ENCODE data around the gene STK36. TPM values are rescaled to one million over a fixed set of nuclear protein-coding genes. Genes with fewer than 3 reads are reported as not detected.

STK36 gene
- total and polyA plus RNA-seq, 2 donors (not counting 1 experiment from before 2014, with no cell fraction given), result 29.0 to 42.9 TPM

DNA sequence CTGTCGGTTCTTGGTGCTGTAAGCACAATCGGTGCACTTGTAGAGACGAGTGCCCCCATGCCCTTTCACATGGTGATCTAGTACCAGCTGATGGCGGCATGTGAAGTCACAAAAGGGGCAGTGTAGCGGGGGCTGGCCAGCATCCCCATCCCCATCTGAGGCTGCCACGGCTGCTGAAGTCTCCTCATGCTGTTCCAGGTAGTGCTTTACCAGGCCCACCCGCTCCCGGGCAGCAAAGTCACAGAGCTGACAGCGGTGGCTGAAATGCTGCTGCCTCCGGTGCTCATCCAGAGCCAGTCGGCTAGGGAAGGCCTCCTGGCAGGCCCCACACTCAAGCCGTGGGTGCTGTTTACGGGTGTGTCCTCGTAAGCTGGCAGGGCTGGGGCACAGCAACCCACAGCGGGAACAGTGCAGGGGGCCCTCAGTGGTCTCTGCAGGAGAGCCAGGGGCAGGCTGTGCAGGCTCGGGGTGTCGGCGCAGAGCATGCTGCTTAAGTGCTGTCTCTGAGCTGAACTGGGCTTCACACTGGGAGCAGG lies 29.7 kb upstream of the STK36 start:
- Histone ChIP-seq H3K27me3 (replicated peaks in 1 of 4; ENCODE audit: control extremely low read depth in 1 of 4, control insufficient read depth in 3 of 4, insufficient read depth in 4 of 4, low read length in 3 of 4) (no peaks in the 10 kb centered on the region), H2AFZ (ENCODE audit: insufficient read depth, low read depth, low read length, poor library complexity, severe bottlenecking) (no peak overlapping the region), H4K20me1 (ENCODE audit: control insufficient read depth, insufficient read depth, low read length, poor library complexity, severe bottlenecking) (no peaks in the 10 kb centered on the region), H3K27ac (ENCODE audit: low read length in 2 of 2) (no peak overlapping the region), H3K79me2 (ENCODE audit: control insufficient read depth, insufficient read depth, low read length) (peaks cover 11% of the 10 kb centered on the region), H3K9me3 (ENCODE audit: control extremely low read depth in 1 of 3, control insufficient read depth in 2 of 3, insufficient read depth in 1 of 3, low read length in 2 of 3) (no peaks in the 10 kb centered on the region), H3K4me3 (ENCODE audit: control extremely low read depth in 1 of 5, extremely low read depth in 1 of 5, insufficient read depth in 1 of 5, low read depth in 2 of 5, low read length in 4 of 5) (no peak overlapping the region), H3K9ac (ENCODE audit: low read length) (no peak overlapping the region), H3K4me2 (replicated peaks; ENCODE audit: low read depth, low read length, poor library complexity, severe bottlenecking) (no peak overlapping the region), H3K36me3 (replicated peaks in 1 of 2; ENCODE audit: control extremely low read depth in 1 of 2, control insufficient read depth in 1 of 2, extremely low read depth in 1 of 2, insufficient read depth in 2 of 2, low read length in 1 of 2) (peaks cover 15 to 79% of the 10 kb centered on the region in 2 experiments), H3K4me1 (ENCODE audit: control insufficient read depth in 2 of 2, insufficient read depth in 2 of 2, low read length in 2 of 2) (no peaks in the 10 kb centered on the region)
- TF ChIP-seq, protein P1, sequence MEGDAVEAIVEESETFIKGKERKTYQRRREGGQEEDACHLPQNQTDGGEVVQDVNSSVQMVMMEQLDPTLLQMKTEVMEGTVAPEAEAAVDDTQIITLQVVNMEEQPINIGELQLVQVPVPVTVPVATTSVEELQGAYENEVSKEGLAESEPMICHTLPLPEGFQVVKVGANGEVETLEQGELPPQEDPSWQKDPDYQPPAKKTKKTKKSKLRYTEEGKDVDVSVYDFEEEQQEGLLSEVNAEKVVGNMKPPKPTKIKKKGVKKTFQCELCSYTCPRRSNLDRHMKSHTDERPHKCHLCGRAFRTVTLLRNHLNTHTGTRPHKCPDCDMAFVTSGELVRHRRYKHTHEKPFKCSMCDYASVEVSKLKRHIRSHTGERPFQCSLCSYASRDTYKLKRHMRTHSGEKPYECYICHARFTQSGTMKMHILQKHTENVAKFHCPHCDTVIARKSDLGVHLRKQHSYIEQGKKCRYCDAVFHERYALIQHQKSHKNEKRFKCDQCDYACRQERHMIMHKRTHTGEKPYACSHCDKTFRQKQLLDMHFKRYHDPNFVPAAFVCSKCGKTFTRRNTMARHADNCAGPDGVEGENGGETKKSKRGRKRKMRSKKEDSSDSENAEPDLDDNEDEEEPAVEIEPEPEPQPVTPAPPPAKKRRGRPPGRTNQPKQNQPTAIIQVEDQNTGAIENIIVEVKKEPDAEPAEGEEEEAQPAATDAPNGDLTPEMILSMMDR (IDR thresholded peaks at IDR 0.05), result no peak
- TF ChIP-seq EZH2 (IDR thresholded peaks at IDR 0.05; ENCODE audit: borderline replicate concordance, insufficient read depth, low read depth, low read length, poor library complexity, severe bottlenecking), result no peak
- ChIA-PET POLR2A (interaction anchor here (0.7 kb wide), 1 partner anchor 18 kb away, joined by 3 read pairs; no protein-coding TSS in a partner anchor), CTCF (no interaction called here)
- Mint-ChIP-seq H3K4me1 (peaks cover 3% of the 10 kb centered on the region), H3K27me3 (no peaks in the 10 kb centered on the region), H3K9me3 (ENCODE audit: insufficient read depth) (no peaks in the 10 kb centered on the region), H3K27ac (no peak overlapping the region), H3K4me3 (no peak overlapping the region)
- 99% methylated on average over 18 of the region's 18 CpGs for WGBS (ENCODE audit: insufficient coverage)
- DNase-seq, result no peak
- no peak for ATAC-seq (ENCODE audit: low read depth)
- intact Hi-C loops (cut with micrococcal nuclease), result no loop called here

DNA sequence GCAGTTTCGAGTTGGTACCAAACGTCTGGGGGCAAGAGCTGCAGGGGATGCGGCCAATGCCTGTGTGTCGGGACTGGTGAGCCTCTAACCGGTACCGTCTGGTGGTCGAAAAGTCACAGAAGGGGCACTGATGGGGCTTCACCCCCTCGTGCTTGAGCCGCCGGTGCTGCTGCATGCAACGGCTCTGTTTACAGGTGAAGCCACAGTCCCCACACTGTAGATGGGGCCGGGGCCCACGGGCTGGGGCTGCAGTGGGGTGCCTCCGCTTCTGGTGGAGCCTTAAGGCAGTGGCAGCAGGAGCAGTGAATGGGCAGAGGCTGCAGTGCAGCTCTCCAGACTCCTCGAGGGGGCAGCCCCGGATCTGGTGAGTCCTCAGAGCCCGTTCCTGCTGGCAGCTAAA lies 29.1 kb upstream of the STK36 start:
- Histone ChIP-seq H3K4me1 (ENCODE audit: control insufficient read depth in 2 of 2, insufficient read depth in 2 of 2, low read length in 2 of 2) (no peaks in the 10 kb centered on the region), H3K79me2 (ENCODE audit: control insufficient read depth, insufficient read depth, low read length) (peaks cover 16% of the 10 kb centered on the region), H3K4me2 (replicated peaks; ENCODE audit: low read depth, low read length, poor library complexity, severe bottlenecking) (no peak overlapping the region), H3K36me3 (replicated peaks in 1 of 2; ENCODE audit: control extremely low read depth in 1 of 2, control insufficient read depth in 1 of 2, extremely low read depth in 1 of 2, insufficient read depth in 2 of 2, low read length in 1 of 2) (peaks cover 19 to 78% of the 10 kb centered on the region in 2 experiments), H2AFZ (ENCODE audit: insufficient read depth, low read depth, low read length, poor library complexity, severe bottlenecking) (no peak overlapping the region), H3K27me3 (replicated peaks in 1 of 4; ENCODE audit: control extremely low read depth in 1 of 4, control insufficient read depth in 3 of 4, insufficient read depth in 4 of 4, low read length in 3 of 4) (no peaks in the 10 kb centered on the region), H3K27ac (ENCODE audit: low read length in 2 of 2) (no peak overlapping the region), H3K4me3 (ENCODE audit: control extremely low read depth in 1 of 5, extremely low read depth in 1 of 5, insufficient read depth in 1 of 5, low read depth in 2 of 5, low read length in 4 of 5) (no peak overlapping the region), H4K20me1 (ENCODE audit: control insufficient read depth, insufficient read depth, low read length, poor library complexity, severe bottlenecking) (peaks cover 4% of the 10 kb centered on the region), H3K9me3 (ENCODE audit: control extremely low read depth in 1 of 3, control insufficient read depth in 2 of 3, insufficient read depth in 1 of 3, low read length in 2 of 3) (no peaks in the 10 kb centered on the region), H3K9ac (ENCODE audit: low read length) (no peak overlapping the region)
- DNase-seq, result no peak
- POLR2A ChIA-PET, result interaction anchor here (0.7 kb wide), 1 partner anchor 17 kb away, joined by 3 read pairs; no protein-coding TSS in a partner anchor
- intact Hi-C loops (cut with micrococcal nuclease), result no loop called here
- H3K4me3 Mint-ChIP-seq, result no peak overlapping the region
- CTCF ChIA-PET, result no interaction called here
- no peaks in the 10 kb centered on the region for H3K27me3 Mint-ChIP-seq
- no peak overlapping the region for H3K27ac Mint-ChIP-seq
- no peaks in the 10 kb centered on the region for H3K9me3 Mint-ChIP-seq (ENCODE audit: insufficient read depth)
- ATAC-seq (ENCODE audit: low read depth), result no peak
- H3K4me1 Mint-ChIP-seq, result peaks cover 3% of the 10 kb centered on the region
- WGBS (ENCODE audit: insufficient coverage), result 96% methylated on average over 17 of the region's 17 CpGs
- TF ChIP-seq EZH2 (IDR thresholded peaks at IDR 0.05; ENCODE audit: borderline replicate concordance, insufficient read depth, low read depth, low read length, poor library complexity, severe bottlenecking), result no peak
- TF ChIP-seq, protein P1 (IDR thresholded peaks at IDR 0.05), result no peak

Data from B cell (primary cell).